Calu3 (cell line): ENCODE data around the gene DAGLB. TPM values are rescaled to one million over a fixed set of nuclear protein-coding genes. Genes with fewer than 3 reads are reported as not detected.
"Not testable (repeated sequence)": the region's sequence is repeated elsewhere in the genome, so short reads cannot be mapped to it uniquely, and the experiment has no call there.

Experiments
- BruUV-seq: library from RNA; stranded (reverse); fragments of 400-500 nt; replicated peaks from 2 replicates; lab custom pipeline; 2021; lab: Mats Ljungman, UMichigan
- CTCF ChIA-PET: fragments of 300-600 bp; sonication (Branson Sonifier 250); formaldehyde crosslinking; loops from one replicate; lab custom pipeline; 2022; ENCODE audit warnings: antibody characterized with exemption; lab: Charles Lee
- DNase-seq: peaks from one replicate; pipeline ENCODE4 v3.0.0; 2022
- H3K27ac Mint-ChIP-seq: one replicate; pipeline ENCODE4 v1.8.0; 2022; ENCODE audit warnings: mixed read lengths; ENCODE audit not compliant: unreplicated experiment
- H3K27me3 Mint-ChIP-seq: one replicate; pipeline ENCODE4 v1.8.0; 2022; ENCODE audit warnings: mixed read lengths; ENCODE audit not compliant: unreplicated experiment
- H3K36me3 Mint-ChIP-seq: one replicate; pipeline ENCODE4 v1.8.0; 2022; ENCODE audit warnings: mild to moderate bottlenecking, moderate library complexity, mixed read lengths; ENCODE audit not compliant: insufficient read depth, unreplicated experiment
- H3K4me1 Mint-ChIP-seq: one replicate; pipeline ENCODE4 v1.8.0; 2022; ENCODE audit warnings: mild to moderate bottlenecking, low read depth, mixed read lengths; ENCODE audit not compliant: unreplicated experiment
- H3K4me3 Mint-ChIP-seq: one replicate; pipeline ENCODE4 v1.8.0; 2022; ENCODE audit warnings: mild to moderate bottlenecking, low read depth, moderate library complexity, mixed read lengths; ENCODE audit not compliant: unreplicated experiment
- H3K9me3 Mint-ChIP-seq: one replicate; pipeline ENCODE4 v1.8.0; 2022; ENCODE audit warnings: low read depth, mixed read lengths; ENCODE audit not compliant: unreplicated experiment
- intact Hi-C: fragments of 100-400 bp; cut with micrococcal nuclease; formaldehyde crosslinking; loops from one replicate; pipeline ENCODE4 v1.10.0; 2022; ENCODE audit not compliant: unreplicated experiment
- total RNA-seq: library from RNA; stranded (reverse); gene quantifications from 2 replicates; pipeline ENCODE4 v1.2.3, GENCODE V29; 2022
- TF ChIP-seq, protein P1 (sequence below): fragments of 200-600 bp; IDR thresholded peaks from one replicate; pipeline ENCODE4 v1.8.0; 2022; ENCODE audit warnings: antibody characterized with exemption; ENCODE audit not compliant: unreplicated experiment

DAGLB gene
- total RNA-seq, 1 experiment from 2014 or later: 36.8 TPM

DNA sequence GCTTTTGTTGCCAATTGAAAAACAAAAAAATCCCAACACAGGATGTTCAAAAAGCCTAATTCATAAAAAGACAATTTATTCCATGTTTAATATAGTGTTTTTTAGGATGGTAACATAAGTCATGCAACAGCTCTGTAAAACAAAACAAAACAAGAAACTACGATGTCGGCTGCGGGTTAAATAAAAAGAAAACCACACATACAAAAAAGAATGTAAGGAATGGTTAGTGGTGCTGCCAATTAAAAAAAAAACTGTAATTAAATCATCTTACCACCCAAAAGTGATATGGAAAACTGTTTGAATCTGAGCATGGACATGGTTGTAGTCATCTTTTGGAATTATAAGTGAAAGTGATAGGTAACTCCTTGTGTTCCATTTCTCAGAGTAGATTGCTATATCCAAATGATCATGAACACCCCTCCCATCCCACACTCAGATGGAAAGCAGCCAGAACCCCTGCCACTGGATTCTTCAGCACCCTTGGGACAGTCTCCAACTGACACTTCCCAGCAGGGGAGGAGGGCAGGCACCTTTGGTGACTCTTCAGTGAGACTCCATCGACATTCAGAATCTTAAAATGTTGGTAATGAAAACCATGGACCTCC, 14.3 kb upstream of the DAGLB start:
- BruUV-seq: no TSS peak
- CTCF ChIA-PET: interaction anchor here (0.6 kb wide), 1 partner anchor 35 kb away, joined by 3 read pairs; no protein-coding TSS in a partner anchor
- no peak for DNase-seq
- H3K4me3 Mint-ChIP-seq: no peak overlapping the region
- H3K4me1 Mint-ChIP-seq: peaks cover 9% of the 10 kb centered on the region
- no peaks in the 10 kb centered on the region for H3K27me3 Mint-ChIP-seq
- intact Hi-C loops: no loop called here
- H3K9me3 Mint-ChIP-seq: no peaks in the 10 kb centered on the region
- no peak overlapping the region for H3K27ac Mint-ChIP-seq
- H3K36me3 Mint-ChIP-seq: peaks cover 81% of the 10 kb centered on the region
- TF ChIP-seq, protein P1, sequence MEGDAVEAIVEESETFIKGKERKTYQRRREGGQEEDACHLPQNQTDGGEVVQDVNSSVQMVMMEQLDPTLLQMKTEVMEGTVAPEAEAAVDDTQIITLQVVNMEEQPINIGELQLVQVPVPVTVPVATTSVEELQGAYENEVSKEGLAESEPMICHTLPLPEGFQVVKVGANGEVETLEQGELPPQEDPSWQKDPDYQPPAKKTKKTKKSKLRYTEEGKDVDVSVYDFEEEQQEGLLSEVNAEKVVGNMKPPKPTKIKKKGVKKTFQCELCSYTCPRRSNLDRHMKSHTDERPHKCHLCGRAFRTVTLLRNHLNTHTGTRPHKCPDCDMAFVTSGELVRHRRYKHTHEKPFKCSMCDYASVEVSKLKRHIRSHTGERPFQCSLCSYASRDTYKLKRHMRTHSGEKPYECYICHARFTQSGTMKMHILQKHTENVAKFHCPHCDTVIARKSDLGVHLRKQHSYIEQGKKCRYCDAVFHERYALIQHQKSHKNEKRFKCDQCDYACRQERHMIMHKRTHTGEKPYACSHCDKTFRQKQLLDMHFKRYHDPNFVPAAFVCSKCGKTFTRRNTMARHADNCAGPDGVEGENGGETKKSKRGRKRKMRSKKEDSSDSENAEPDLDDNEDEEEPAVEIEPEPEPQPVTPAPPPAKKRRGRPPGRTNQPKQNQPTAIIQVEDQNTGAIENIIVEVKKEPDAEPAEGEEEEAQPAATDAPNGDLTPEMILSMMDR: no peak

DNA sequence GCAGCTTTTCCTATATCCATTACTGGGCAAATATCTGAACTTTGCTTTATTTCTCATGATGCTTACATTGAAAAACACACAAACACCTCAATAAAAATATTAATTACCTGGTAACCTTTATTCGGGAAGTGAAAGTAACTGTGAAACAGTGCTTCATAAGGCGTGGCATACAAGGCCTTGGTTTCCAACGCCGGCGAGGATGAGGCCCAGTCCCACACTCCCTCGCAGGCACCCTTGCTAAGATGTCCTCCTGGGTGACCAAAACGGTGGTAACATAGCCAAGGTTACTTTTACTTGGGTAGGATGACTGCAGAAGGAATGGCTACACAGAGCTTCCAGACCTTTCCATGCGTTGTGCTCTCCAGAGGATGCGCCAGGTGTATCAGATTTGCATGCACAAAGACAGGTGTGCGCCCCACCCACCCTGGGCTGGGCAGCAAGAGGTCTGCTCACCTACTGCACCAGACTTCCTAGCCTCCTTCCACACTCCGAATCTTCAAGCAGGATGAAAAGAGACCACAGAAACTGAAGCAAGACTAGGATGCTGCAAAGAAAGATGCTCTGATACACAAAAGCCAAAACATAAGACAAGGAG, 13.3 kb upstream of the DAGLB start:
- Mint-ChIP-seq H3K4me1 (peaks cover 7% of the 10 kb centered on the region), H3K4me3 (no peak overlapping the region)
- BruUV-seq: TSS peak; percentile 47

DNA sequence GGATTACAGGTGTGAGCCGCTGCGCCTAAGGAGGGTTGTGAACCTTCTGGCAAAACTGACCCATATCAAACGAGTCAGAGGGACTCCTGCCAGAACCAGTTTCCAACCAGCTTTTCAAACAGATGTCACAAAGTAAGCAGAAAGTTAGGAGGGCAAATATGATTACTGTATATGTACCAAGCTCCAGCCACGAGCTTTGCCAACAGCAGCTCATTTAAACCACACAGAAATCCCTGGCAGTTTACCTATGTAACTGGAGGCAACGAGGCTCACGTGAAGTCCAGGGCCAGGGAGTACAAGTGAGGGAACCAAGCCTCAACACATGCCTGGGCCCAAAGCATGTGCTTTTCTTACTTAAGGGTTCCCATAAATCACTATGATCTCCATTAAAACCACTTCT, 12.5 kb upstream of the DAGLB start:
- no peak overlapping the region for H3K4me3 Mint-ChIP-seq
- H3K27ac Mint-ChIP-seq: no peak overlapping the region
- H3K36me3 Mint-ChIP-seq: peaks cover 63% of the 10 kb centered on the region
- DNase-seq: no peak
- H3K4me1 Mint-ChIP-seq: no peaks in the 10 kb centered on the region
- TF ChIP-seq, protein P1: no peak
- no peaks in the 10 kb centered on the region for H3K27me3 Mint-ChIP-seq
- no peaks in the 10 kb centered on the region for H3K9me3 Mint-ChIP-seq
- intact Hi-C loops: no loop called here
- BruUV-seq: no TSS peak
- CTCF ChIA-PET: no interaction called here

More for the DNA sequence above, 13.3 kb upstream of the DAGLB start:
- Mint-ChIP-seq H3K9me3 (no peaks in the 10 kb centered on the region), H3K27ac (no peak overlapping the region), H3K36me3 (peaks cover 71% of the 10 kb centered on the region), H3K27me3 (no peaks in the 10 kb centered on the region)
- TF ChIP-seq, protein P1: no peak
- intact Hi-C loops: no loop called here
- CTCF ChIA-PET: no interaction called here
- DNase-seq: no peak

DNA sequence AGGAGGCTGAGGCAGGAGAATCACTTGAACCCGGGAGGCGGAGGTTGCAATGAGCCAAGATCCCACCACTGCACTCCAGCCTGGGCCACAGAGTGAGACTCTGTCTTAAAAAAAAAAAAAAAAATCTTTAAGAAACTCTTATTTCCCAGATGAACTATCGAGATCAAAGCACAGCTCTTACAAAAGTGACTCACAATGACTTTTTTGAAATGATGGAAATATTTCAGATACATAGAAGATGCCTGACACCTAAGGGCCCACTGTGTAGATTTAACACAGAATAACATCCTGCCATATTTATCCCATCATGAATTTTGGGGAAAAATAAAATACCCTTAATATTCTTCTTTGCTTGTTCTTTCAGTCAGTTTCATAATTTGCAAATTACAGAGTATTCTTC, 10.9 kb upstream of the DAGLB start:
- CTCF ChIA-PET: interaction anchor here (0.6 kb wide), 1 partner anchor 10 kb away, joined by 3 read pairs; no protein-coding TSS in a partner anchor
- BruUV-seq, DNase-seq, H3K27ac Mint-ChIP-seq, H3K9me3 Mint-ChIP-seq, intact Hi-C loops, H3K4me3 Mint-ChIP-seq, H3K27me3 Mint-ChIP-seq, H3K4me1 Mint-ChIP-seq: not testable (repeated sequence)
- H3K36me3 Mint-ChIP-seq: peaks cover 48% of the 10 kb centered on the region

DNA sequence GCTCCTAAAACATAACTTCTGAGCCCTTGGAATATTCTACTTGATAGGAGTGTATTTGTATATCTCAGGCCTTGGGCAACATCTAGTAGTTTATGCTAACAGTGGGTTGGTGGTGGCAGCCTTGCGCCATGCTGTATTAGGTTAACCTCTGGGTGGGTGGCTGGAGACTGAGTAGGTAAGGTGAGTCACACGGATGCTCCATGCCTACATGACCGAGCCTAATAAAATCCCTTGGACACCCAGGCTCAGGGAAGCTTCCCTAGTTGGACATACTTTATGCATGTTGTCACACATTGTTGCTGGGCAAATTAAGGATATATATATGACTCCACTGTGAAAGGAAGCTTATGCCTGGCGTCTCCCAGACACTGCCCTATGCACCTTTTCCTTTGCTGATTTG, 6.0 kb upstream of the DAGLB start:
- no TSS peak for BruUV-seq
- TF ChIP-seq, protein P1: no peak
- no peak for DNase-seq
- Mint-ChIP-seq H3K36me3 (peaks cover 22% of the 10 kb centered on the region), H3K27me3 (no peaks in the 10 kb centered on the region), H3K4me3 (no peak overlapping the region), H3K27ac (no peak overlapping the region), H3K4me1 (peaks cover 42% of the 10 kb centered on the region), H3K9me3 (no peaks in the 10 kb centered on the region)
- intact Hi-C loops: no loop called here
- CTCF ChIA-PET: interaction anchor here (0.7 kb wide), 3 partner anchors 108 to 1044 kb away, joined by 3 to 4 read pairs (median 3); no protein-coding TSS in a partner anchor
